Endothelial cell of umbilical vein (primary cell): Measurements from ENCODE around the gene RIMBP2. TPM values are rescaled to one million over a fixed set of nuclear protein-coding genes. Genes with fewer than 3 reads are reported as not detected.

ENCODE experiments used
- BruUV-seq: library from RNA; stranded (reverse); fragments of 400-500 nt; replicated peaks from 2 replicates; lab custom pipeline; 2021; lab: Mats Ljungman, UMichigan
- CTCF ChIA-PET: fragments of 300-600, 350-600 bp; sonication (Branson Sonifier 250); formaldehyde crosslinking; loops from one replicate; lab custom pipeline; 2021; ENCODE audit warnings: antibody characterized with exemption, inconsistent platforms; lab: Charles Lee
- POLR2A ChIA-PET: fragments of 300-600, 350-600 bp; sonication (Branson Sonifier 250); formaldehyde crosslinking; loops from one replicate; lab custom pipeline; 2021; ENCODE audit warnings: antibody characterized with exemption, inconsistent platforms; lab: Charles Lee
- DNase-seq: peaks from one replicate; pipeline ENCODE4 v3.0.0-alpha.2; 2011; ENCODE audit warnings: low read depth, low spot score
- FAIRE-seq: peaks from 2 replicates; lab custom pipeline; 2011; peaks lifted over from hg19 to GRCh38; lab: Jason Lieb, UNC
- H2AFZ ChIP-seq: 2 replicates; pipeline ENCODE4 v1.6.0; 2012; ENCODE audit warnings: low read depth, low read length, control low read depth, inconsistent platforms
- H3K27ac ChIP-seq: 2 replicates; pipeline ENCODE4 v1.5.1; 2011; ENCODE audit warnings: low read depth, mild to moderate bottlenecking, control low read depth, low read length, moderate library complexity; ENCODE audit not compliant: insufficient read depth
- H3K27me3 ChIP-seq, 2 experiments: 2 replicates each; pipeline versions ENCODE4 v1.6.0 to v1.6.1; 2011; ENCODE audit warnings: low read length in 2 of 2, mixed read lengths in 1 of 2; ENCODE audit not compliant: control insufficient read depth in 2 of 2, insufficient read depth in 2 of 2
- H3K36me3 ChIP-seq, 2 experiments: 2 replicates in 1 of 2; 3 replicates in 1 of 2; pipeline ENCODE4 v1.5.1; 2011; ENCODE audit warnings: low read length in 2 of 2, mild to moderate bottlenecking in 1 of 2, moderate library complexity in 1 of 2; ENCODE audit not compliant: control insufficient read depth in 2 of 2, insufficient read depth in 2 of 2; ENCODE audit errors: extremely low read depth in 1 of 2
- H3K4me1 ChIP-seq: 3 replicates; pipeline ENCODE4 v1.5.1; 2011; ENCODE audit warnings: mild to moderate bottlenecking, low read length; ENCODE audit not compliant: control insufficient read depth, insufficient read depth; ENCODE audit errors: extremely low read depth
- H3K4me2 ChIP-seq: 2 replicates; pipeline ENCODE4 v1.6.1; 2011; ENCODE audit warnings: low read length, control low read depth, mixed read lengths; ENCODE audit not compliant: insufficient read depth
- H3K4me3 ChIP-seq, 3 experiments: fragments of 200-600 bp in 1 of 3; sonication (generic), shearing (Covaris generic) in 1 of 3; replicated peaks in 1 of 3; 2 replicates each; pipeline ENCODE4 v1.5.1; 2011 to 2016; ENCODE audit warnings: control low read depth in 3 of 3, low read length in 3 of 3, mild to moderate bottlenecking in 2 of 3, inconsistent platforms in 1 of 3, low read depth in 1 of 3, moderate library complexity in 1 of 3; ENCODE audit not compliant: insufficient read depth in 1 of 3
- H3K79me2 ChIP-seq: 2 replicates; pipeline ENCODE4 v1.6.0; 2012; ENCODE audit warnings: low read length, inconsistent platforms; ENCODE audit not compliant: control insufficient read depth, insufficient read depth
- H3K9ac ChIP-seq: replicated peaks from 2 replicates; pipeline ENCODE3; 2011; ENCODE audit warnings: low read length, control low read depth; ENCODE audit not compliant: insufficient read depth; ENCODE audit errors: extremely low read depth
- H3K9me1 ChIP-seq: replicated peaks from 3 replicates; pipeline ENCODE4 v1.6.0; 2011; ENCODE audit warnings: mild to moderate bottlenecking, low read length; ENCODE audit not compliant: control insufficient read depth, insufficient read depth; ENCODE audit errors: extremely low read depth
- H3K9me3 ChIP-seq: replicated peaks from 2 replicates; pipeline ENCODE4 v1.5.1; 2012; ENCODE audit warnings: low read length, inconsistent platforms; ENCODE audit not compliant: control insufficient read depth, insufficient read depth
- H4K20me1 ChIP-seq: replicated peaks from 2 replicates; pipeline ENCODE3; 2011; ENCODE audit warnings: mild to moderate bottlenecking, low read length; ENCODE audit not compliant: control insufficient read depth, insufficient read depth; ENCODE audit errors: extremely low read depth
- CTCF ChIP-seq, 2 donors: IDR thresholded peaks; 1 replicate in 1 of 2; 2 replicates in 1 of 2; pipeline ENCODE4 v1.5.1; 2011; ENCODE audit warnings: low read length in 2 of 2, mild to moderate bottlenecking in 2 of 2, moderate library complexity in 2 of 2, control low read depth in 1 of 2, inconsistent platforms in 1 of 2, low read depth in 1 of 2; ENCODE audit not compliant: insufficient read depth in 1 of 2; ENCODE audit errors: extremely low read depth in 1 of 2
- EZH2 ChIP-seq: IDR thresholded peaks from 2 replicates; pipeline ENCODE4 v1.6.1; 2012; ENCODE audit warnings: borderline replicate concordance, low read depth, mild to moderate bottlenecking, moderate library complexity, low read length, inconsistent platforms; ENCODE audit not compliant: severe bottlenecking
- FOS ChIP-seq: IDR thresholded peaks from 2 replicates; pipeline ENCODE4 v1.6.1; 2011; ENCODE audit warnings: mild to moderate bottlenecking, low read length, moderate library complexity, borderline replicate concordance; ENCODE audit not compliant: insufficient read depth
- GATA2 ChIP-seq: IDR thresholded peaks from 2 replicates; pipeline ENCODE4 v1.7.0; 2011; ENCODE audit warnings: low read depth, mild to moderate bottlenecking, moderate library complexity, mixed read lengths, low read length; ENCODE audit not compliant: insufficient read length, insufficient read depth
- JUN ChIP-seq: IDR thresholded peaks from 2 replicates; pipeline ENCODE4 v1.6.1; 2011; ENCODE audit warnings: borderline replicate concordance, low read depth; ENCODE audit not compliant: insufficient read length, insufficient read depth
- MAX ChIP-seq: IDR thresholded peaks from 2 replicates; pipeline ENCODE4 v1.6.1; 2011; ENCODE audit not compliant: insufficient read depth, insufficient read length
- MYC ChIP-seq: IDR thresholded peaks from one replicate; pipeline ENCODE4 v1.6.1; 2011; ENCODE audit warnings: mild to moderate bottlenecking, low read depth, low read length
- POLR2A ChIP-seq: IDR thresholded peaks from 2 replicates; pipeline ENCODE4 v1.6.1; 2012; ENCODE audit warnings: low read depth, mild to moderate bottlenecking, control low read depth, low read length
- POLR2AphosphoS5 ChIP-seq: IDR thresholded peaks from 2 replicates; pipeline ENCODE4 v1.6.1; 2012; ENCODE audit warnings: low read depth, mild to moderate bottlenecking, control low read depth, low read length, moderate library complexity; ENCODE audit not compliant: insufficient read depth
- dilution Hi-C: fragments of 300-500 bp; cut with MboI; formaldehyde crosslinking; loops from one replicate; pipeline ENCODE4 v1.15.0; 2019; ENCODE audit warnings: low sequenced_read_pairs; ENCODE audit not compliant: extremely low pct_ligation_motif_present
- intact Hi-C: fragments of 100-400 bp; cut with micrococcal nuclease; formaldehyde crosslinking; loops from one replicate; pipeline ENCODE4 v1.10.0; 2022
- polyA plus RNA-seq, 4 experiments: library from polyadenylated mRNA; depleted of rRNA in 3 of 4; stranded (reverse) in 3 of 4; unstranded in 1 of 4; fragments of >200 nt; gene quantifications; 2 replicates each; pipeline versions ENCODE4 v1.2.1 to v1.2.3, GENCODE V29; 2011 to 2012; ENCODE audit warnings: missing spikeins in 1 of 4
- total RNA-seq: library from RNA; stranded (reverse); gene quantifications from 2 replicates; pipeline ENCODE4 v1.2.3, GENCODE V29; 2021

The RIMBP2 gene
- total and polyA plus RNA-seq, 2 donors (not counting 3 experiments of a cell fraction or from before 2014, with no cell fraction given), result 0.04 TPM; not detected in 1

GRCh38 chr12:130557886-130558765, 158.0 kb downstream of the RIMBP2 start:
- POLR2A ChIA-PET, result no interaction called here
- no peaks in the 10 kb centered on the region for H3K36me3 ChIP-seq
- peaks cover 2% of the 10 kb centered on the region for H3K9me3 ChIP-seq
- no peaks in the 10 kb centered on the region for H3K79me2 ChIP-seq
- H3K9ac ChIP-seq, result no peak overlapping the region
- intact Hi-C loops (no loop called here), dilution Hi-C loops (no loop called here)
- FAIRE-seq (no peak), DNase-seq (no peak)
- no TSS peak for BruUV-seq
- H3K4me2 ChIP-seq, result no peak overlapping the region
- no peaks in the 10 kb centered on the region for H3K4me1 ChIP-seq
- H3K9me1 ChIP-seq, result no peaks in the 10 kb centered on the region
- no peak overlapping the region for H3K27ac ChIP-seq
- no peak overlapping the region for H2AFZ ChIP-seq
- CTCF ChIA-PET, result no interaction called here
- H3K27me3 ChIP-seq, result no peaks in the 10 kb centered on the region
- H4K20me1 ChIP-seq, result no peaks in the 10 kb centered on the region
- no peak overlapping the region for H3K4me3 ChIP-seq
- TF ChIP-seq JUN, result no peak
- no peak for TF ChIP-seq FOS
- TF ChIP-seq CTCF (IDR thresholded peaks at IDR 0.05; ENCODE audit: extremely low read depth in 1 of 2, insufficient read depth in 1 of 2, low read depth in 1 of 2, low read length in 2 of 2), result no peak
- no peak for TF ChIP-seq MYC

GRCh38 chr12:130557201-130557600, 158.9 kb downstream of the RIMBP2 start:
- no peaks in the 10 kb centered on the region for H3K4me1 ChIP-seq
- H3K4me2 ChIP-seq, result no peak overlapping the region
- ChIA-PET POLR2A (no interaction called here), CTCF (no interaction called here)
- no peak overlapping the region for H3K27ac ChIP-seq
- dilution Hi-C loops (no loop called here), intact Hi-C loops (no loop called here)
- H3K36me3 ChIP-seq, result no peaks in the 10 kb centered on the region
- TF ChIP-seq JUN, result no peak
- no peak for TF ChIP-seq EZH2
- TF ChIP-seq CTCF (IDR thresholded peaks at IDR 0.05; ENCODE audit: extremely low read depth in 1 of 2, insufficient read depth in 1 of 2, low read depth in 1 of 2, low read length in 2 of 2), result no peak
- TF ChIP-seq FOS, result no peak
- no peak for TF ChIP-seq POLR2AphosphoS5
- TF ChIP-seq GATA2, result no peak
- no peak for TF ChIP-seq MAX
- TF ChIP-seq POLR2A, result no peak
- TF ChIP-seq MYC, result no peak
- H2AFZ ChIP-seq, result no peak overlapping the region
- H3K9me3 ChIP-seq, result peaks cover 2% of the 10 kb centered on the region
- no peak overlapping the region for H3K9ac ChIP-seq
- no peaks in the 10 kb centered on the region for H3K9me1 ChIP-seq
- H3K27me3 ChIP-seq, result no peaks in the 10 kb centered on the region
- no peaks in the 10 kb centered on the region for H4K20me1 ChIP-seq
- H3K4me3 ChIP-seq, result no peak overlapping the region
- no peak for DNase-seq
- FAIRE-seq, result no peak
- no peaks in the 10 kb centered on the region for H3K79me2 ChIP-seq
- no TSS peak for BruUV-seq
